Chondrocyte (in vitro differentiated cells): ENCODE results near the gene FBXL16. TPM values are rescaled to one million over a fixed set of nuclear protein-coding genes. Genes with fewer than 3 reads are reported as not detected.

Source experiments
- DNase-seq: peaks from one replicate; pipeline ENCODE4 v3.0.0; 2021; ENCODE audit warnings: mixed read lengths, low spot score
- H3K27ac Mint-ChIP-seq: one replicate; pipeline ENCODE4 v1.8.0; 2021; ENCODE audit warnings: mild to moderate bottlenecking, moderate library complexity, mixed read lengths; ENCODE audit not compliant: unreplicated experiment
- H3K27me3 Mint-ChIP-seq: 2 replicates; pipeline ENCODE4 v1.8.0; 2021; ENCODE audit warnings: low read depth, mixed read lengths
- H3K36me3 Mint-ChIP-seq: 2 replicates; pipeline ENCODE4 v1.8.0; 2021; ENCODE audit warnings: low read depth, mixed read lengths
- H3K4me1 Mint-ChIP-seq: 2 replicates; pipeline ENCODE4 v1.8.0; 2021; ENCODE audit warnings: low read depth, mild to moderate bottlenecking, mixed read lengths
- H3K4me3 Mint-ChIP-seq: one replicate; pipeline ENCODE4 v1.8.0; 2021; ENCODE audit warnings: mild to moderate bottlenecking, moderate library complexity, mixed read lengths; ENCODE audit not compliant: unreplicated experiment
- H3K9me3 Mint-ChIP-seq: 2 replicates; pipeline ENCODE4 v1.8.0; 2021; ENCODE audit warnings: low read depth, mixed read lengths
- CTCF ChIP-seq: fragments of 200-600 bp; sonication (generic); IDR thresholded peaks from 2 replicates; pipeline ENCODE4 v1.5.0; 2021; ENCODE audit warnings: antibody characterized with exemption, mild to moderate bottlenecking, moderate library complexity
- total RNA-seq: library from RNA; stranded (reverse); gene quantifications from 3 replicates; pipeline ENCODE4 v1.2.1, GENCODE V29; 2021

Gene FBXL16
- total RNA-seq, 1 donor from 2014 or later, result 0.87 TPM

- TF ChIP-seq CTCF, result no peak
These were observed 35.9 kb downstream of the FBXL16 start for GRCh38 chr16:669666-670065.

GRCh38 chr16:668519-669171 lies 37.0 kb downstream of the FBXL16 start:
- H3K4me3 Mint-ChIP-seq, result peak overlapping the region; percentile 70
- H3K27ac Mint-ChIP-seq, result no peak overlapping the region
- H3K36me3 Mint-ChIP-seq, result peaks cover 2% of the 10 kb centered on the region
- no peak for TF ChIP-seq CTCF
- no peak for DNase-seq
- H3K27me3 Mint-ChIP-seq, result no peaks in the 10 kb centered on the region
- H3K9me3 Mint-ChIP-seq, result no peaks in the 10 kb centered on the region
- H3K4me1 Mint-ChIP-seq, result peaks cover 8% of the 10 kb centered on the region

More at GRCh38 chr16:669666-670065, 35.9 kb downstream of the FBXL16 start:
- Mint-ChIP-seq H3K4me3 (no peak overlapping the region), H3K36me3 (peaks cover 2% of the 10 kb centered on the region), H3K4me1 (peaks cover 9% of the 10 kb centered on the region), H3K27me3 (no peaks in the 10 kb centered on the region), H3K27ac (no peak overlapping the region), H3K9me3 (no peaks in the 10 kb centered on the region)
- no peak for DNase-seq

- Mint-ChIP-seq H3K4me1 (peaks cover 8% of the 10 kb centered on the region), H3K27me3 (no peaks in the 10 kb centered on the region), H3K4me3 (peak within 1 kb of the TSS; percentile 76), H3K9me3 (no peaks in the 10 kb centered on the region), H3K36me3 (peaks cover 1% of the 10 kb centered on the region), H3K27ac (peak within 1 kb of the TSS; percentile 81)
- DNase-seq, result no peak
- peak; percentile 87 for TF ChIP-seq CTCF
These were observed 37.7 kb downstream of the FBXL16 start, which contains the start of gene RHOT2 for GRCh38 chr16:667780-668518. Gene RHOT2 (plus strand): TSS chr16:668132. CDS start chr16:668200, 68 bp downstream.

GRCh38 chr16:667113-667779 lies 38.4 kb downstream of the FBXL16 start:
- H3K36me3 Mint-ChIP-seq, result no peaks in the 10 kb centered on the region
- DNase-seq, result no peak
- peak overlapping the region; percentile 81 for H3K27ac Mint-ChIP-seq
- H3K4me1 Mint-ChIP-seq, result peaks cover 8% of the 10 kb centered on the region
- H3K9me3 Mint-ChIP-seq, result no peaks in the 10 kb centered on the region
- H3K4me3 Mint-ChIP-seq, result no peak overlapping the region
- no peaks in the 10 kb centered on the region for H3K27me3 Mint-ChIP-seq
- no peak for TF ChIP-seq CTCF

- H3K4me1 Mint-ChIP-seq, result peaks cover 8% of the 10 kb centered on the region
- H3K27ac Mint-ChIP-seq, result no peak overlapping the region
- H3K4me3 Mint-ChIP-seq, result no peak overlapping the region
- TF ChIP-seq CTCF, result no peak
- H3K9me3 Mint-ChIP-seq, result no peaks in the 10 kb centered on the region
- no peaks in the 10 kb centered on the region for H3K36me3 Mint-ChIP-seq
- H3K27me3 Mint-ChIP-seq, result no peaks in the 10 kb centered on the region
- no peak for DNase-seq
These were observed 39.0 kb downstream of the FBXL16 start for GRCh38 chr16:666572-666971.
